ENCODE results near the gene RNF130.

The RNF130 gene

GRCh38 chr5:180054226-180054625, 17.3 kb downstream of the RNF130 start:
- no peak for DNase-seq (ENCODE audit: low read depth in 2 of 2)

GRCh38 chr5:180053061-180053602, 18.4 kb downstream of the RNF130 start:
- DNase-seq (ENCODE audit: low read depth in 2 of 2) = no peak

GRCh38 chr5:180052211-180052818, 19.2 kb downstream of the RNF130 start:
- no peak for DNase-seq (ENCODE audit: low read depth in 2 of 2)

DNA sequence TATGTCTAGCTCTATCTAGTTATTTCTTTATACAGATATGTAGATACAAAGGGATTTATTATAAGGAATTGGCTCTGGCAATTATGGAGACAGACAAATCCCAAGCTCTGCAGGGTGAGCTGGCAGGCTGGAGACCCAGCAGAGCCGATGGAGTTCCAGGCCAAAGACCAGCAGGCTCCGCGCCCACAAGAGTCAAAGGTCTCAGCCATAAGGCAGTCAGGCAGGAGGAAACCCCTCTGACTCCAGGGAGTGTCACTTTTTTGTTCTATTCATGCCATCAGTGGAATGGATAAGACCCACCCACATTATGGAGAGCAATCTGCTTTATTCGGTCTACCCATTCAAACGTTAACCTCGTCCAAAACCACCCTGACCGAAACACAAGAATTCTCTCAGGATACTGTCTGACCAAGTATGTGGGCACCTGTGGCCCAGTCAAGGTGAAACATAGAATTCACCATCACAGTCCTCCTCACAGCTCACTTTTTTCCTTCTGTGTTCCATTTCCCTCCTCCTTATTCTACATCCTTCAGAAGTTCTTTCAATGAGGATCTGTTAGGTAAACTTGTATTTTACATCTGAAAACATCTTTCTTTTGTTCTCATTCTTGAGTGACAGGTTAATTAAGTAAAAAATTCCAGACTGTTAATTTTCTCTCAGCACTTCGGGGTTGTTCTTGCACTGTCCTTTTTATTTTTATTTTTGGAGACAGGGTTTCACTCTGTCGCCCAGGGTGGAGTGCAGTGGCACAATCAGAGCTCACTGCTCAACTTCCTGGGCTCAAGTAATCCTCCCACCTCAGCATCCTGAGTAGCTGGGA, 21.2 kb downstream of the RNF130 start:
- no peak for DNase-seq (ENCODE audit: low read depth in 2 of 2)

DNA sequence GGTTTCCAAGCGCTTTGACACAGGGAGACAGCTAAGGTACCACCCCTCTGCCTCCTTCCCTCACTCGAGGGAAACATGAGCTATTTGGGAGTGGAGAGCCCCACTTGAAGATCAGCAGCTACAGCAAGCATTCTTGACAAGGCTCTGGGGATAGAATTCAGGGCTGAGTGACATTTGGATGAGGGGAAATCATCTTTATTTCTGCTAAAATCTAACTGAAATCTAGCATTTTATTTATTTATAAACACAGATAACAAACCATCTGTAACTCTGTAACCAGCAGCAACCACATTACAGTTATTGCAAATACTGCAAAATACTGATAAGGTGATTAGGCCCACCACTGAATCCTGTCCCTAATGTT, 22.4 kb downstream of the RNF130 start:
- no peak for DNase-seq (ENCODE audit: low read depth in 2 of 2)

DNA sequence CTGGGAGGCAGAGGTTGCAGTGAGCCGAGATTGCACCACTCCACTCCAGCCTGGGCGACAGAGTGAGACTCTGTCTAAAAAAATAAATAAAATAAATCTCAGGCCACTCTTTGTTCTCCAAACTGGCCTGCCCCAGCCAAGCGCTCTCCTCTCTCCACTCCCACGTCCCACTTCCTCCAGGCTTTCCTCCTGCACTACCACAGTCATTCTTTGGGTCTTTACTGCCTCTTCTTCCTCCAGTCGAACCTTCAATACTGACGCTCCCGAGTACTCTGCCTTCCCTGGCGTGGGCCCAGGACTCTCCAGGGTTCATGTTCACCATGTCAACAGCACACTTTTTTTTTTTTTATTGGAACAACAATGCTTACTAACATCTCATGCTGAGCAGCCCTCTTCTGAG, 23.9 kb downstream of the RNF130 start:
- DNase-seq (ENCODE audit: low read depth in 2 of 2) = no peak

DNA sequence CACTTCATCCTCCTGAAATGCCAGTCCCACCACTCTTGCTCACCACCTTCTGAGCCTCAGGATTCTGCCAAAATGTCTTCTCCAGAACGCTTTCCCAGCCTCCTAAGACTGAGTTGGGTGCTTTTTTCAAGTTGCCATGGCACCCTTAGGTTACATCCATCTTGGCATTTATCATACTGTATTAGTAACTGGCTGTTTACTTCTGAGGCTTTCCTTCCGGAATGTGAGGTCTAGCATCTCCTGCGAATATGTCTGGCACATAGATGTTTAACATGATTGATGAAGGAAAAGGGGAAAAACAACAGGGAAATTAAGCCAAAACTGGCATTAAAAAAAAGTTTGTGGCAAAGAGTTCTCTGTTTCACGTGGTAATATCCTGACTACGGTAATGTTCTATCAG, 24.9 kb downstream of the RNF130 start:
- DNase-seq (ENCODE audit: low read depth in 2 of 2) = no peak

- no peak for DNase-seq (ENCODE audit: low read depth in 2 of 2)
Measured at GRCh38 chr5:180045889-180046499, 25.6 kb downstream of the RNF130 start.

DNA sequence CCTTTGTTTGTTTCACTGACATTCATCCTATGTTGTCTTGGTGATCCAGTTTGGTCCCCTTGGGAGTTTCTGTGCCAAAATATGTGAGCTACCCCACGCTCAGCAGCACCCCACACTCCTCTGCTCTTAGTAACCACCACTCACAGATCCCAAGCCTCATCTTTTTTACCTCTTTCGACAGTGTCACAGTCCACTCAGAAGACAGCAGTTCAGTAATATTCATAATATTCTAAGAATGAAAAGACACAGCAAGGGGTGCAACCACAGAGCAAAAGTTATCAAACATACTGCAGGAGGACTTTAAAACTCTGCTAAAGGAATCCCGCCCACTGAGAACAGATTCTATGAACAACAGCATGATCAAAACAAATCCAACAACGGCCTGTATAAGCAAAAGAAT, 28.2 kb downstream of the RNF130 start:
- DNase-seq (ENCODE audit: low read depth in 2 of 2) = no peak

DNA sequence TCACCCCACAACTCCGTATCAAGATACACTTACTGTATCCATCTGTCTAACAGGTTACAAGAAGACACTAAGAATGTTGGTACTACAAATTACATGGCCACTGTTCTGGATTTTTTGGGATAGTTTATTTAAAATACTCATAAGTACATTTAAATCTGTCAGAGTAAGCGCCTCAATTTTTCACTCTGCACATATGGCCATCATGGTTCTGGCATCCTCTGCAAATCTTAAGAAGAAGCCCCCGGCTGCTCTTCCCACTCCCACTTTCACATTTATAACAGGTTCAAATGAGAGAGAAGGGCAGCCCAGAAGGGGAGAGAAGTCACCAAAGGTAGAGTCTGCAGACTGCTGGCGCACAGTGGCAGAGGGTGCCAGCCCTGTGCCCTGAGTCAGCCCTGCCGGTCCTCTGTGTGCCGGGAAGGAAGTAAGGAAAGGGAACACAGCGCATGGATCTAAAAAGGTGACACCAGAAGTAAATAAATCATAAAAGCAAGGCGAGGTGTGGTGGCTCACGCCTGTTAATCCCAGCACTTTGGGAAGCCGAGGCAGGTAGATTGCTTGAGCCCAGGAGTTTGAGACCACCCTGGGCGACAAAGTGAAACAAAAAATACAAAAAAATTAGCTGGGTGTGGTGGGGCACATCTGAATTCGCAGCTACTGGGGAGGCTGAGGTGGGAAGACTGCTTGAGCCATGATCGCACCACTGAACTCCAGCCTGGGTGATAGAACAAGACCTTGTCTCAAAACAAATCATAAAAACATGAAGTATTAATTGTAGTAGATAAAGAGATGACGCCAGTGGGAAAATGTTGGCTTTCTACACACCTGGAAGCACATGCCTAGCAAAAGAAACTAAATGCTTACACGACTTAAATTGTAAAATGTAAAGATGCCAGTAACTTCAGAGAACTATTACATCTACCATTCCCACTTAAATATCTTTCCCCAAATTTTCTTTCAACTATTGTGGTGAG, 30.0 kb downstream of the RNF130 start:
- DNase-seq (ENCODE audit: low read depth in 2 of 2) = no peak

DNA sequence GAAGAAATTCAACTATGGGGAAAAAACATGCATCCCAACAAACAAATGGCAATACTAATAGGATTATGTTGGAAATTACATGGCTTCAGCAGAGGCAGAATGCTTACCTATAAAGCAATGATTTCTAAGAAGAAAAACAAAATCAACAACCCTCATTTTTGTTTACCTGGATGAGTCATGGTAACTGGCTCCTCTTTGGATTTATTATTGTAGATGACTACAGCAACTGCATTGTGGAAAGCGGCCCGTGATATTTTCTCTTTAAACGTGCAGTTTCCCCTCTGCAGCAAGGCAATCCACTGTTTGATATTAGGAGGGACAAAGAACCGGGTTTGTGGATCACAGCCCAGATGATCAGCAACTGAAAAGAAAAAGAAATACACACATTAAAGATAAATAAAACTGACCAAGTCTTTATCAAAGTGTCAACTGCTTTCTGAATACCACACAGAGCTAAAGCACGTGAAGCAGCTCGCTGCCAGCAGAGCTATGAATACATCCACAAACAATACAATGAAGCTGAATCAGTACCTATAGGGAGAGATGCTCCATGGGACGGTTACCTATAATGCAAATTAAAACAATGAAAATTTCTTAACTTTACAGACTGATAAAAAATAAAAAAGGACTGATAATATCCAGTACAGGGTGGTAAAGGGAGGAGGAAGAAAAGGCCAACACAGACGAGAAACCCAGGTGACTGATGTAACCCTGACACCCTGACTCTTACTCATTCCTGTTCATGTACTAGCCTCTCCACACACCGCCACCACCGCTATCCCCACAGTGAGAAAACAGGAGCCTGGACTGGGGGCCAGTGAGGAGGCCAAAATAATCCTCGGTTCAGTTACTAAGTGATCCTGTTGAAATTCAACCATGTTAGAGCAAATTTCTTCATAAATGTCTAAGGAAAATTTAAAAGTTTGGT, 31.0 kb downstream of the RNF130 start:
- DNase-seq (ENCODE audit: low read depth in 2 of 2) = no peak

DNA sequence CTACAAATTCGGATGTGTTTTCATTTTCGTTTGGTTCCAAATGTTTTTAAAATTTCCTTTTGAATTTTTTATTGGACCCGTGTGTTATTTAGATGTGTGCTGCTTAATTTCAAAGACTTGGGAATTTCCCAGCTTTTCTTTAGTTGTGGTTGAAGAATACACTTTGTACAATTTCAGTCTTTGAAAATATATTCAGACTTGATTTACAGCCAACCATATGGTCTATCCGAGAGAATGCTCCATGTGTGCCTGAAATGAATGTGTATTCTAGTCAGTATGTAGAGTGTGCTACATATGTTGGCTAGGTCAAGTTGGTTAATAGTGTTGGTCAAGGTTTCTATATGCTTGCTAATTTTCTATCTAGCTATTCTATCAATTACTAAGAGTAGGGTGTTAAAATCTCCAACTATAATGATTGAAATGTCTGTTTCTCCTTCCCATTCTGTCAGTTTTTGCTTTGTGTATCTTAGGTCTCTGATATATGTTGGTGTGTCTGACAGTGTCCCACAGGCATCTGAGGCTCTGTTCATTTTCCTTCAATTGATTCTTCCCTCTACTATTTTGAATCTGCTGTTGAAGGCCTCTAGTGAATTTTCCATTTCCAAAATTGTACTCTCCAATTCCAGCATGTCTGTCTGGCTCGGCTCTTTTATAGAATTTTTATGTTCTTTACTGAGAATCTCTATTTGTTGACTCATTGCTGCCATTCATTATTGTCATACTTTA, 36.2 kb downstream of the RNF130 start:
- DNase-seq (ENCODE audit: low read depth in 2 of 2) = no peak

DNA sequence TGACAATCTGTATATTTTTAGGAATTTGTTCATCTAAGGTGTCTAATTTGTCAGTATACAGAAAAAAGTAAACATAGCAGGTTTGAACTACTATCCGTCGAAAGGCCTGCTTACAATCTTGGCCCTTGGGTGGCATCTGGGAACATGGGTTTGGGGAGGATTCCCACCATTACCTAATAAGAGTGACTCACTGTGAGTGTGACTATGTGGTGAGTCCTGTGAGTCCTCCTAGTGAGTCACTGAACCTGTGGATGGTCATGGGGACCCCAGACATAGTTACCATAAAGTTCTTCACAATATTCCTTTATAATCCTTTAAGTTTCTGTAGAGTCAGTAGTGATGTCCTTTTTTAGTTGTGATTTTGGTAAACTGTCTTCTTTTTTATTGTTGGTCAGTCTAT, 37.0 kb downstream of the RNF130 start:
- DNase-seq (ENCODE audit: low read depth in 2 of 2) = no peak

GRCh38 chr5:180027459-180028089, 44.0 kb downstream of the RNF130 start:
- no peak for DNase-seq (ENCODE audit: low read depth in 2 of 2)

DNA sequence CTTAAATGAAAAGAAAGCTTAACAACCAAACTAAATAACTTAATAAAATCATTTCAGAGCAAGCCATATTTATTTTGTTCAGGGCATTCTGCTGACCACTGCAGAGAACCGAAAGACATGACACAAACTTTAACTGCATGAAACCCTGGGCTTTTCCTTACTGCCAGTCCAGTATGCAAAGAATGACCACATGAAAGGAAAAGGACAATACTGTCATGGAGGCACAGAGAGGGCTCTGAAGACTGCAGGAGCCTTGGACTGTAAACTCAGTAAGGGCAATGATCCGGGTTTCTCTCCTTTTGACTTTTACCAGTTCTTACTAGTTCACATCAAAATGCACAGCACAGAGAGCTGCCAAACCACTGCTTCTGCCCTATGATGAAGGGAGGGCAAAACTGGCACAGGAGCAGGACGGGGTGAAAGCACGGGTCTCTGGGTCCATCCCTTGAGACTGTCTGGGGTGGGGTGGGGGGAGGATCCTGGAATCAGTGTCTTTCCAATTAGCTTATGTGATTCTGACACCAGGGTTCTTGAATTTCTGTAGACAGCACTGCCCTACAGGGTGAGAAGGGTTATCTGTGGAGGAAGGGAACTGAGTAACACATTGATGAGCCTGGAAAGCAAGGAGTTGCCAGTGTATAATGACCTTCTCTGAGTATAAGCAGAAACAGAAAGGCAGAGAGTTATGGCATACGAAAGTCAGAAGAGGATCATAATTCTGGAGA, 44.7 kb downstream of the RNF130 start:
- no peak for DNase-seq (ENCODE audit: low read depth in 2 of 2)

GRCh38 chr5:180026320-180026719, 45.2 kb downstream of the RNF130 start:
- no peak for DNase-seq (ENCODE audit: low read depth in 2 of 2)

GRCh38 chr5:180021900-180022299, 49.7 kb downstream of the RNF130 start:
- DNase-seq (ENCODE audit: low read depth in 2 of 2) = no peak

DNA sequence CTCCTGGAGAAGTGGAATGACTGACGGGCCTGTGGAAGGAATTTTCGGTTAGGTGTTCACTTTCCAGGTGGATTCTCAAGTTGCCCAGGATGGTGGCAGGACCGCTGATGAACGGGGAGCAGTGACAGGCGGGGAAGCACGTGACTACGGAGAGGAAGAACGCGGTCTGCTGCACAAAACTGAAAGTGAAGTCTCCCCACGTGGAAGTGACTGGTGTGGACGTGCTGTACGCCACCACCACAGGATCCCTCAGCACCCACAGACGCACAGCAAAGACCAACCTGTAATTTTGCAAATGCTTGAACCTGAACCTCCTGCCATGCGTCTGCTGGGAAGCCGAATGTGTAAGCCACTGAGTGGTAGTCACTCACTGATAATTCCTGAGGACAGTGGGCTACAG, 51.4 kb downstream of the RNF130 start:
- no peak for DNase-seq (ENCODE audit: low read depth in 2 of 2)

Data from stimulated activated CD4-positive, alpha-beta T cell treated with anti-CD3 and anti-CD28 coated beads, Interleukin-4, amount 100 ng/mL, for 48 hours (primary cell).